Upper lobe of left lung (tissue), 6 donors: ENCODE data around the gene HSD17B2. TPM values are rescaled to one million over a fixed set of nuclear protein-coding genes. Genes with fewer than 3 reads are reported as not detected.
"Not testable (repeated sequence)": the region's sequence is repeated elsewhere in the genome, so short reads cannot be mapped to it uniquely, and the experiment has no call there.

Source experiments
- ATAC-seq, 2 donors: fragments of 200-7000 bp; cut with Tn5 transposase; one replicate each; pipeline ENCODE4 v1.9.1; 2022; ENCODE audit warnings: mild to moderate bottlenecking in 2 of 2, moderate library complexity in 2 of 2; ENCODE audit not compliant: low FRiP score in 2 of 2
- DNase-seq, 2 donors: peaks; one replicate each; pipeline ENCODE4 v3.0.0-alpha.2; 2019 to 2020
- H3K27ac ChIP-seq, 4 donors: fragments of 200-600 bp; sonication (generic); one replicate each; pipeline ENCODE4 v1.5.1; 2016 to 2019
- H3K27me3 ChIP-seq, 4 donors: fragments of 200-600 bp; sonication (generic); one replicate each; pipeline ENCODE4 v1.5.1; 2017 to 2019
- H3K36me3 ChIP-seq, 4 donors: fragments of 200-600 bp; sonication (generic); one replicate each; pipeline ENCODE4 v1.5.1; 2016 to 2019
- H3K4me1 ChIP-seq, 4 donors: fragments of 200-600 bp; sonication (generic); one replicate each; pipeline ENCODE4 v1.5.1; 2018 to 2019
- H3K4me3 ChIP-seq, 4 donors: fragments of 200-600 bp; sonication (generic); one replicate each; pipeline ENCODE4 v1.5.1; 2017 to 2019; ENCODE audit warnings: mild to moderate bottlenecking in 2 of 4, moderate library complexity in 1 of 4
- H3K9me3 ChIP-seq, 4 donors: fragments of 200-600 bp; sonication (generic); one replicate each; pipeline ENCODE4 v1.5.1; 2018 to 2019
- CTCF ChIP-seq, 6 experiments: fragments of 450-650 bp in 4 of 6; fragments of 200-600 bp in 2 of 6; sonication (generic) in 2 of 6; IDR thresholded peaks; one replicate each; pipeline ENCODE4 v1.5.1; 2016 to 2019; ENCODE audit warnings: antibody characterized with exemption in 6 of 6
- EP300 ChIP-seq, 4 donors: sonication (generic); formaldehyde crosslinking; IDR thresholded peaks; one replicate each; pipeline ENCODE4 v1.5.1; 2017; ENCODE audit warnings: antibody characterized with exemption in 4 of 4, control low read depth in 2 of 4
- POLR2A ChIP-seq, 4 donors: fragments of 450-650 bp; IDR thresholded peaks; one replicate each; pipeline ENCODE4 v1.5.1; 2016 to 2017; ENCODE audit warnings: antibody characterized with exemption in 4 of 4, mild to moderate bottlenecking in 2 of 4
- POLR2AphosphoS5 ChIP-seq, 2 donors: sonication (generic); formaldehyde crosslinking; IDR thresholded peaks; one replicate each; pipeline ENCODE4 v1.5.1; 2017; ENCODE audit warnings: antibody characterized with exemption in 2 of 2
- WGBS, 2 donors: methylation state at CpG; one replicate each; pipeline ENCODE4 v1.1.5; 2017 to 2018; 5-methylcytosine and 5-hydroxymethylcytosine counted together
- total RNA-seq, 6 donors: library from RNA; depleted of rRNA in 4 of 6; stranded (reverse); fragments of >200 nt in 4 of 6; gene quantifications; one replicate each; pipeline versions ENCODE4 v1.1.0 to v1.2.1, GENCODE V29; 2016 to 2021
- donor health status: DM: no; HTN: no; CAD: no; lungs with moderate emphysema.
- donor health status: DM: no; HTN: yes; CAD: no; lungs with severe emphysema.

HSD17B2 gene
- total RNA-seq, 6 donors from 2014 or later, result 0.49 to 2.0 (median 1.4) TPM; not detected in 2

DNA sequence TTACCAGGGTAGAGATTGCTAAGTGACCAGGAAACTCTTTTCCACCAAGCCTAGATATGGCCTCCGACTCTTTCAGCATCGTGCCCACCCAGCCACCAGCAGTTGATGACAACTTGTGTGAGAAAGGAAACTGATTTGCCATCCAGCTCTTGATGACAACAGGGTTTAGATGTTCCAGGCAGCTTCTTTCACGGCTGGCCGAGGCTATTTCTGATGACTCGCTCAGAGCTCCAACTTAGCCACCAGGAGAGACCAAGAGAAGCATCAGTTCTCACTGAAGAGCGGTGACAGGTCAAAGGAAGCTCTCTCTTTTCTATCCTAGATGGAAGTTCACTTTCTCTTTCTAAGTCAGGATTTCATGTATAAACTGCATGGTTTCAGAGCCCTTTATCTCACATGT lies 73.7 kb downstream of the HSD17B2 start:
- TF ChIP-seq POLR2A (IDR thresholded peaks at IDR 0.05) (no peak), EP300 (IDR thresholded peaks at IDR 0.05) (no peak), CTCF (IDR thresholded peaks at IDR 0.05) (no peak), POLR2AphosphoS5 (IDR thresholded peaks at IDR 0.05) (no peak)
- DNase-seq (no peak), ATAC-seq (no peak)
- Histone ChIP-seq H3K4me3 (no peak overlapping the region), H3K27me3 (no peaks in the 10 kb centered on the region), H3K4me1 (no peaks in the 10 kb centered on the region), H3K9me3 (no peaks in the 10 kb centered on the region), H3K36me3 (no peaks in the 10 kb centered on the region), H3K27ac (no peak overlapping the region)
- WGBS, 2 donors, result 87 to 91% methylated on average over 6 of the region's 6 CpGs

GRCh38 chr16:82109266-82109665 lies 74.2 kb downstream of the HSD17B2 start:
- H3K4me1 ChIP-seq, H3K27ac ChIP-seq, H3K36me3 ChIP-seq, H3K9me3 ChIP-seq, DNase-seq, H3K27me3 ChIP-seq, H3K4me3 ChIP-seq, ATAC-seq: not testable (repeated sequence)
- 73 to 75% methylated on average over 3 of the region's 3 CpGs for WGBS, 2 donors

GRCh38 chr16:82111944-82112343 lies 76.9 kb downstream of the HSD17B2 start:
- 57 to 82% methylated on average over 2 of the region's 2 CpGs for WGBS, 2 donors
- Histone ChIP-seq H3K4me1 (no peaks in the 10 kb centered on the region), H3K4me3 (no peak overlapping the region), H3K9me3 (no peaks in the 10 kb centered on the region), H3K36me3 (no peaks in the 10 kb centered on the region), H3K27ac (no peak overlapping the region), H3K27me3 (no peaks in the 10 kb centered on the region)
- DNase-seq (no peak), ATAC-seq (no peak)
- TF ChIP-seq EP300 (IDR thresholded peaks at IDR 0.05), result no peak
- no peak for TF ChIP-seq CTCF (IDR thresholded peaks at IDR 0.05)
- TF ChIP-seq POLR2A (IDR thresholded peaks at IDR 0.05), result no peak
- no peak for TF ChIP-seq POLR2AphosphoS5 (IDR thresholded peaks at IDR 0.05)

GRCh38 chr16:82113741-82114140 lies 78.7 kb downstream of the HSD17B2 start:
- TF ChIP-seq POLR2AphosphoS5 (IDR thresholded peaks at IDR 0.05), result no peak
- TF ChIP-seq POLR2A (IDR thresholded peaks at IDR 0.05), result no peak
- no peak for TF ChIP-seq CTCF (IDR thresholded peaks at IDR 0.05)
- no peak for TF ChIP-seq EP300 (IDR thresholded peaks at IDR 0.05)
- no peaks in the 10 kb centered on the region for H3K4me1 ChIP-seq
- no peaks in the 10 kb centered on the region for H3K36me3 ChIP-seq
- ATAC-seq (no peak), DNase-seq (no peak)
- 52 to 62% methylated on average over 3 of the region's 3 CpGs for WGBS, 2 donors
- H3K27me3 ChIP-seq, result no peaks in the 10 kb centered on the region
- no peaks in the 10 kb centered on the region for H3K9me3 ChIP-seq
- H3K27ac ChIP-seq, result no peak overlapping the region
- no peak overlapping the region for H3K4me3 ChIP-seq

DNA sequence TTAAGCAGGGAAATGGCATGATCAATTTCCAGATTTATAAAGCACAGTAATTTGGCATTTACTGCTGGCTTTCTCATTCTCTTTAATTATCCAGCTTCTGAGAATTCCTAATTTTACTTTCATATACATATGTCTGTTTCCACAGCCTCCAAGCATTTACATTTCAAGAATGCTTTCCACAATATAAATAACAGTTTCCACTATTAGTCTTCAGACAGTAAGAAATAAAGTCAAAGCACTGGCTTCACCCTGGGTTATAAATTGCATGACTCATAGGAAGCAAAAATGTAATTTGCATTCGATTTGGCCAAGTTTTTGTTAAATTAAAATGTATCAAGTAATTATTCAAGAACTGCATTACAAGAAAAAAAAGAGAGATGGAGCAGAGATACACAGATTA lies 81.5 kb downstream of the HSD17B2 start:
- no peak for ATAC-seq
- Histone ChIP-seq H3K27ac (no peak overlapping the region), H3K9me3 (no peaks in the 10 kb centered on the region), H3K4me1 (no peaks in the 10 kb centered on the region), H3K36me3 (no peaks in the 10 kb centered on the region), H3K27me3 (no peaks in the 10 kb centered on the region), H3K4me3 (no peak overlapping the region)
- TF ChIP-seq POLR2A (IDR thresholded peaks at IDR 0.05), result no peak
- no peak for TF ChIP-seq EP300 (IDR thresholded peaks at IDR 0.05)
- WGBS, 2 donors, result 56 to 71% methylated on average over 1 of the region's 1 CpG
- DNase-seq, result no peak

DNA sequence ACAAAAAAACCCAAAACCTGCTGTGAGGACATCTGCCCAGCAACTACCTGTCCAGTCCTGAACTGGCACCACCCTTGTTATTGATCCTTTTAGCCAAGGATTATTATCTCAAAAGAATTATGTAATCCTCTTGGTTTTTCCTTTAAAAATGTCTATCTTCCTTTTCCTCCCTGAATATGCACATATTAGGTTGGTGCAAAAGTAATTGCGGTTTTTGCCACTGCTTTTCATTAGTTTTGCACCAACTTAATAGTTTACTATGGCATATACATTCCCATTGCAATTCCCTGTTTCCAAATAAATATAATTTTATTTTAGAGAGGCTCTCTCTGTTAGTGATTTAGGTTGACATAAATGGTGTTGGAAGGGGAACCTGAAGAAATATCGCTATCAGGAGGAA lies 83.7 kb downstream of the HSD17B2 start:
- Histone ChIP-seq H3K27ac (no peak overlapping the region), H3K36me3 (no peaks in the 10 kb centered on the region), H3K9me3 (no peaks in the 10 kb centered on the region), H3K4me3 (no peak overlapping the region), H3K4me1 (no peaks in the 10 kb centered on the region), H3K27me3 (no peaks in the 10 kb centered on the region)
- TF ChIP-seq POLR2AphosphoS5 (IDR thresholded peaks at IDR 0.05), result no peak
- TF ChIP-seq EP300 (IDR thresholded peaks at IDR 0.05), result no peak
- TF ChIP-seq CTCF (IDR thresholded peaks at IDR 0.05), result no peak
- TF ChIP-seq POLR2A (IDR thresholded peaks at IDR 0.05), result no peak
- ATAC-seq (no peak), DNase-seq (no peak)
- WGBS, 2 donors, result 86 to 88% methylated on average over 2 of the region's 2 CpGs
